Neural cell (in vitro differentiated cells): Measurements from ENCODE around the gene C10orf105. TPM values are rescaled to one million over a fixed set of nuclear protein-coding genes. Genes with fewer than 3 reads are reported as not detected.

ENCODE experiments used
- H2AFZ ChIP-seq: fragments of 200-600, 300-800 bp; sonication (generic), shearing (Covaris generic); 2 replicates; pipeline ENCODE4 v1.6.0; 2014; ENCODE audit warnings: low read depth, mild to moderate bottlenecking, antibody characterized with exemption, low read length, moderate library complexity
- H3F3A ChIP-seq: fragments of 200-600 bp; shearing (Covaris generic); 2 replicates; pipeline ENCODE4 v1.6.1; 2016; ENCODE audit warnings: mild to moderate bottlenecking, moderate library complexity, mixed read lengths, antibody characterized with exemption, low read length; ENCODE audit not compliant: insufficient read depth, poor library complexity, severe bottlenecking
- H3K27ac ChIP-seq: fragments of 200-600, 300-800 bp; sonication (generic), shearing (Covaris generic); 2 replicates; pipeline ENCODE4 v1.5.1; 2014; ENCODE audit warnings: mild to moderate bottlenecking, low read length, moderate library complexity
- H3K27me3 ChIP-seq: fragments of 300-800, 200-600 bp; sonication (generic), shearing (Covaris generic); 2 replicates; pipeline ENCODE4 v1.6.0; 2014; ENCODE audit warnings: mild to moderate bottlenecking, low read depth, low read length, moderate library complexity; ENCODE audit not compliant: insufficient read depth
- H3K36me3 ChIP-seq: fragments of 300-800, 200-600 bp; sonication (generic), shearing (Covaris generic); 2 replicates; pipeline ENCODE4 v1.5.1; 2014; ENCODE audit warnings: mild to moderate bottlenecking, antibody characterized with exemption, low read length, moderate library complexity; ENCODE audit not compliant: insufficient read depth
- H3K4me2 ChIP-seq: fragments of 300-800, 200-600 bp; sonication (generic), shearing (Covaris generic); 2 replicates; pipeline ENCODE4 v1.6.0; 2014; ENCODE audit warnings: mild to moderate bottlenecking, low read length
- H3K4me3 ChIP-seq: fragments of 300-800, 200-600 bp; sonication (generic), shearing (Covaris generic); 2 replicates; pipeline ENCODE4 v1.5.1; 2014; ENCODE audit warnings: mild to moderate bottlenecking, low read length, moderate library complexity
- H3K79me2 ChIP-seq: fragments of 200-600 bp; shearing (Covaris generic); replicated peaks from 2 replicates; pipeline ENCODE4 v1.6.0; 2014; ENCODE audit warnings: mild to moderate bottlenecking, low read length, moderate library complexity; ENCODE audit not compliant: insufficient read depth
- H3K9ac ChIP-seq: fragments of 300-800, 200-600 bp; sonication (generic), shearing (Covaris generic); 2 replicates; pipeline ENCODE4 v1.6.1; 2016; ENCODE audit warnings: mild to moderate bottlenecking, low read length, mixed read lengths
- H3K9me2 ChIP-seq: fragments of 200-600 bp; shearing (Covaris generic); 2 replicates; pipeline ENCODE4 v1.6.1; 2016; ENCODE audit warnings: mild to moderate bottlenecking, low read length, mixed read lengths; ENCODE audit not compliant: insufficient read depth
- H3K9me3 ChIP-seq: fragments of 200-600, 300-800 bp; sonication (generic), shearing (Covaris generic); 2 replicates; pipeline ENCODE4 v1.6.1; 2016; ENCODE audit warnings: mild to moderate bottlenecking, mixed run types, low read length, moderate library complexity, mixed read lengths
- H4K20me1 ChIP-seq: fragments of 200-600 bp; shearing (Covaris generic); 2 replicates; pipeline ENCODE4 v1.6.1; 2016; ENCODE audit warnings: mild to moderate bottlenecking, mixed run types; ENCODE audit not compliant: insufficient read depth
- CTCF ChIP-seq: fragments of 450-650 bp; IDR thresholded peaks from 2 replicates; pipeline ENCODE4 v1.5.1; 2014; ENCODE audit warnings: antibody characterized with exemption, mild to moderate bottlenecking, moderate library complexity; ENCODE audit not compliant: poor library complexity, severe bottlenecking
- EP300 ChIP-seq: fragments of 450-650 bp; conservative IDR thresholded peaks from 2 replicates; pipeline ENCODE4 v1.6.1; 2014; ENCODE audit warnings: antibody characterized with exemption, mild to moderate bottlenecking, moderate library complexity; ENCODE audit not compliant: poor library complexity, severe bottlenecking
- EZH2 ChIP-seq: fragments of 200-600, 300-800 bp; shearing (Covaris generic), sonication (generic); IDR thresholded peaks from 2 replicates; pipeline ENCODE4 v1.6.1; 2014; ENCODE audit warnings: antibody characterized with exemption, low read length, borderline replicate concordance, mild to moderate bottlenecking; ENCODE audit not compliant: insufficient read depth, poor library complexity, severe bottlenecking
- MXI1 ChIP-seq: fragments of 450-650 bp; conservative IDR thresholded peaks from 2 replicates; pipeline ENCODE4 v1.6.1; 2014; ENCODE audit warnings: antibody characterized with exemption, mild to moderate bottlenecking; ENCODE audit not compliant: poor library complexity, severe bottlenecking
- POLR2AphosphoS5 ChIP-seq: IDR thresholded peaks from 2 replicates; pipeline ENCODE4 v1.6.1; 2012
- RAD21 ChIP-seq: fragments of 450-650 bp; conservative IDR thresholded peaks from 2 replicates; pipeline ENCODE4 v1.6.1; 2014; ENCODE audit warnings: antibody characterized with exemption, mild to moderate bottlenecking, moderate library complexity
- REST ChIP-seq: IDR thresholded peaks from 2 replicates; pipeline ENCODE4 v1.6.1; 2012; ENCODE audit warnings: borderline replicate concordance
- SMC3 ChIP-seq: fragments of 450-650 bp; conservative IDR thresholded peaks from 2 replicates; pipeline ENCODE4 v1.6.1; 2014; ENCODE audit warnings: antibody characterized with exemption, mild to moderate bottlenecking, moderate library complexity; ENCODE audit not compliant: poor library complexity
- TAF1 ChIP-seq: IDR thresholded peaks from 2 replicates; pipeline ENCODE4 v1.6.1; 2012; ENCODE audit warnings: low read depth
- polyA plus RNA-seq: library from polyadenylated mRNA; depleted of rRNA; stranded (reverse); fragments of >200 nt; gene quantifications from 2 replicates; pipeline ENCODE4 v1.2.3, GENCODE V29; 2014

The C10orf105 gene
- polyA plus RNA-seq, 1 donor from 2014 or later: 0.11 TPM

GRCh38 chr10:71671994-71672946 lies 47.3 kb downstream of the C10orf105 start:
- Histone ChIP-seq H3F3A (no peaks in the 10 kb centered on the region), H3K9ac (no peak overlapping the region), H4K20me1 (no peaks in the 10 kb centered on the region), H3K4me3 (no peak overlapping the region), H3K9me2 (no peaks in the 10 kb centered on the region), H3K27ac (no peak overlapping the region), H3K27me3 (no peaks in the 10 kb centered on the region), H3K9me3 (no peaks in the 10 kb centered on the region), H2AFZ (no peak overlapping the region), H3K4me2 (no peak overlapping the region), H3K36me3 (no peaks in the 10 kb centered on the region), H3K79me2 (no peaks in the 10 kb centered on the region)
- TF ChIP-seq MXI1: no peak
- TF ChIP-seq REST: no peak
- TF ChIP-seq EZH2: no peak
- no peak for TF ChIP-seq POLR2AphosphoS5
- TF ChIP-seq SMC3: no peak
- TF ChIP-seq CTCF: no peak
- no peak for TF ChIP-seq EP300
- TF ChIP-seq RAD21: no peak
- no peak for TF ChIP-seq TAF1

GRCh38 chr10:71667387-71667752 lies 52.2 kb downstream of the C10orf105 start:
- Histone ChIP-seq H4K20me1 (no peaks in the 10 kb centered on the region), H3K4me2 (no peak overlapping the region), H3K79me2 (no peaks in the 10 kb centered on the region), H2AFZ (no peak overlapping the region), H3K36me3 (no peaks in the 10 kb centered on the region), H3K27me3 (no peaks in the 10 kb centered on the region), H3K4me3 (peak overlapping the region; percentile 36), H3K27ac (peak overlapping the region; percentile 61), H3K9me3 (no peaks in the 10 kb centered on the region), H3F3A (no peaks in the 10 kb centered on the region), H3K9ac (peak overlapping the region; percentile 53), H3K9me2 (no peaks in the 10 kb centered on the region)
- TF ChIP-seq REST: no peak
- no peak for TF ChIP-seq SMC3
- no peak for TF ChIP-seq TAF1
- no peak for TF ChIP-seq CTCF
- TF ChIP-seq EP300: no peak
- no peak for TF ChIP-seq POLR2AphosphoS5
- TF ChIP-seq EZH2: no peak
- TF ChIP-seq MXI1: no peak
- no peak for TF ChIP-seq RAD21
